Measurements from ENCODE around the gene ASIP.

- TF ChIP-seq MXI1 (IDR thresholded peaks at IDR 0.05; ENCODE audit: borderline replicate concordance, low read depth, low read length) (no peak), CTCF (conservative IDR thresholded peaks at IDR 0.05; ENCODE audit: low read depth, low read length) (no peak), RAD21 (IDR thresholded peaks at IDR 0.05; ENCODE audit: low read length) (no peak), POLR2A (IDR thresholded peaks at IDR 0.05; ENCODE audit: low read depth, low read length) (no peak), CEBPB (IDR thresholded peaks at IDR 0.05; ENCODE audit: low read depth, low read length) (peak; percentile 99), MAFK (IDR thresholded peaks at IDR 0.05; ENCODE audit: low read depth, low read length) (no peak), BHLHE40 (IDR thresholded peaks at IDR 0.05; ENCODE audit: low read depth, low read length) (no peak)
Observed at GRCh38 chr20:34222208-34222607, 19.0 kb upstream of the ASIP start.
